DND-41 (cell line): ENCODE results near the gene SPTA1.

Source experiments
- ATAC-seq: fragments of 200-7000 bp; cut with Tn5 transposase; 3 replicates; pipeline ENCODE4 v1.9.1; 2021; ENCODE audit warnings: low read depth; ENCODE audit not compliant: insufficient read depth
- DNase-seq: peaks from one replicate; pipeline ENCODE4 v3.0.0-alpha.2; 2020
- H2AFZ ChIP-seq: 2 replicates; pipeline ENCODE4 v1.6.0; 2012; ENCODE audit warnings: low read depth, low read length
- H3K27ac ChIP-seq: 2 replicates; pipeline ENCODE4 v1.5.1; 2012; ENCODE audit warnings: low read length, inconsistent platforms
- H3K27me3 ChIP-seq: fragments of 200-600 bp; sonication (generic); 2 replicates; pipeline ENCODE4 v1.6.0; 2012; ENCODE audit warnings: low read length, mild to moderate bottlenecking, inconsistent platforms; ENCODE audit not compliant: insufficient read depth, poor library complexity
- H3K36me3 ChIP-seq: 2 replicates; pipeline ENCODE4 v1.5.1; 2012; ENCODE audit warnings: low read length, inconsistent platforms; ENCODE audit not compliant: insufficient read depth
- H3K4me1 ChIP-seq: 2 replicates; pipeline ENCODE4 v1.5.1; 2012; ENCODE audit warnings: mild to moderate bottlenecking, low read length; ENCODE audit not compliant: insufficient read depth
- H3K4me2 ChIP-seq: 2 replicates; pipeline ENCODE4 v1.6.0; 2012; ENCODE audit warnings: mild to moderate bottlenecking, moderate library complexity, low read length, inconsistent platforms; ENCODE audit not compliant: insufficient read depth
- H3K4me3 ChIP-seq, 2 experiments: fragments of 200-600 bp in 1 of 2; shearing (Covaris generic) in 1 of 2; 2 replicates each; pipeline ENCODE4 v1.5.1; 2012 to 2016; ENCODE audit warnings: inconsistent platforms in 2 of 2, low read length in 2 of 2, mild to moderate bottlenecking in 2 of 2, low read depth in 1 of 2, moderate library complexity in 1 of 2
- H3K79me2 ChIP-seq: 2 replicates; pipeline ENCODE4 v1.6.0; 2012; ENCODE audit warnings: low read length, inconsistent platforms; ENCODE audit not compliant: insufficient read depth
- H3K9ac ChIP-seq: 2 replicates; pipeline ENCODE4 v1.6.0; 2012; ENCODE audit warnings: low read depth, mild to moderate bottlenecking, inconsistent platforms, low read length, moderate library complexity
- H3K9me3 ChIP-seq: 2 replicates; pipeline ENCODE4 v1.5.1; 2012; ENCODE audit warnings: low read length, moderate library complexity, mild to moderate bottlenecking, inconsistent platforms; ENCODE audit not compliant: insufficient read depth, severe bottlenecking
- H4K20me1 ChIP-seq: 2 replicates; pipeline ENCODE4 v1.6.0; 2012; ENCODE audit warnings: low read length; ENCODE audit not compliant: insufficient read depth
- EZH2 ChIP-seq: IDR thresholded peaks from 3 replicates; pipeline ENCODE4 v1.6.1; 2012; ENCODE audit warnings: borderline replicate concordance, low read depth, mild to moderate bottlenecking, moderate library complexity, low read length, inconsistent platforms; ENCODE audit not compliant: severe bottlenecking
- TF ChIP-seq, protein P1 (sequence below): IDR thresholded peaks from 2 replicates; pipeline ENCODE4 v1.5.1; 2012; ENCODE audit warnings: borderline replicate concordance, low read length, moderate library complexity, mild to moderate bottlenecking; ENCODE audit not compliant: poor library complexity, severe bottlenecking; ENCODE audit errors: extremely low read depth

Gene SPTA1

DNA sequence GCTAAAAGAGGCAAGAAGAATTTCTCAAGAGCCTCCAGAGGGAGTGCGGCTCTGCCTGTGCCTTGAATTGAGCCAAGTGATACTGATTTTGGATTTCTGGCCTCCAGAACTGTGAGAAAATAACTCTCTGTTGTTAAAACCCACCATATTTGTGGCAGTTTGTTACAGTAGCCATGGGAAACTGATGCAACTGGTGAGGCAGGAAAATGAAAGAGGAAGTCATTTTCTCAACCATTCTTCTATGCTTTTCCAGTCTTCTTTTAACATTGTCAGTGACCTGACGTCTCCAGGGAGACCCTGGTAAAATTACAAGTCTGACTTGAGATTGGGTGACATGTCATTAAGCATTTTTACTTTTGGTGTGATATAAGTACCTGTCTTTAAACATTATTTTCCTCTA, 121.9 kb downstream of the SPTA1 start:
- Histone ChIP-seq H3K9ac (no peak overlapping the region), H3K4me3 (no peak overlapping the region), H4K20me1 (no peaks in the 10 kb centered on the region), H3K27me3 (peaks cover 9% of the 10 kb centered on the region), H3K4me1 (peaks cover 6% of the 10 kb centered on the region), H3K79me2 (no peaks in the 10 kb centered on the region), H2AFZ (peak overlapping the region; percentile 4; the same call in 1 of the 2 replicates), H3K36me3 (no peaks in the 10 kb centered on the region), H3K9me3 (no peaks in the 10 kb centered on the region), H3K4me2 (no peak overlapping the region), H3K27ac (no peak overlapping the region)
- peak; percentile 60 for ATAC-seq
- TF ChIP-seq EZH2: no peak
- TF ChIP-seq, protein P1, sequence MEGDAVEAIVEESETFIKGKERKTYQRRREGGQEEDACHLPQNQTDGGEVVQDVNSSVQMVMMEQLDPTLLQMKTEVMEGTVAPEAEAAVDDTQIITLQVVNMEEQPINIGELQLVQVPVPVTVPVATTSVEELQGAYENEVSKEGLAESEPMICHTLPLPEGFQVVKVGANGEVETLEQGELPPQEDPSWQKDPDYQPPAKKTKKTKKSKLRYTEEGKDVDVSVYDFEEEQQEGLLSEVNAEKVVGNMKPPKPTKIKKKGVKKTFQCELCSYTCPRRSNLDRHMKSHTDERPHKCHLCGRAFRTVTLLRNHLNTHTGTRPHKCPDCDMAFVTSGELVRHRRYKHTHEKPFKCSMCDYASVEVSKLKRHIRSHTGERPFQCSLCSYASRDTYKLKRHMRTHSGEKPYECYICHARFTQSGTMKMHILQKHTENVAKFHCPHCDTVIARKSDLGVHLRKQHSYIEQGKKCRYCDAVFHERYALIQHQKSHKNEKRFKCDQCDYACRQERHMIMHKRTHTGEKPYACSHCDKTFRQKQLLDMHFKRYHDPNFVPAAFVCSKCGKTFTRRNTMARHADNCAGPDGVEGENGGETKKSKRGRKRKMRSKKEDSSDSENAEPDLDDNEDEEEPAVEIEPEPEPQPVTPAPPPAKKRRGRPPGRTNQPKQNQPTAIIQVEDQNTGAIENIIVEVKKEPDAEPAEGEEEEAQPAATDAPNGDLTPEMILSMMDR: no peak
- DNase-seq: peak; percentile 8

GRCh38 chr1:158563853-158564252, 122.7 kb downstream of the SPTA1 start:
- H2AFZ ChIP-seq: no peak overlapping the region
- H3K4me1 ChIP-seq: peaks cover 6% of the 10 kb centered on the region
- no peak overlapping the region for H3K9ac ChIP-seq
- no peak overlapping the region for H3K27ac ChIP-seq
- H3K27me3 ChIP-seq: peaks cover 5% of the 10 kb centered on the region
- no peaks in the 10 kb centered on the region for H4K20me1 ChIP-seq
- DNase-seq (no peak), ATAC-seq (no peak)
- H3K79me2 ChIP-seq: no peaks in the 10 kb centered on the region
- no peak overlapping the region for H3K4me2 ChIP-seq
- no peak overlapping the region for H3K4me3 ChIP-seq
- no peak for TF ChIP-seq EZH2
- TF ChIP-seq, protein P1: no peak
- H3K9me3 ChIP-seq: no peaks in the 10 kb centered on the region
- H3K36me3 ChIP-seq: no peaks in the 10 kb centered on the region
